Measurements from ENCODE around the gene IL21.
"Not testable (repeated sequence)": the region's sequence is repeated elsewhere in the genome, so short reads cannot be mapped to it uniquely, and the experiment has no call there.

The IL21 gene

DNA sequence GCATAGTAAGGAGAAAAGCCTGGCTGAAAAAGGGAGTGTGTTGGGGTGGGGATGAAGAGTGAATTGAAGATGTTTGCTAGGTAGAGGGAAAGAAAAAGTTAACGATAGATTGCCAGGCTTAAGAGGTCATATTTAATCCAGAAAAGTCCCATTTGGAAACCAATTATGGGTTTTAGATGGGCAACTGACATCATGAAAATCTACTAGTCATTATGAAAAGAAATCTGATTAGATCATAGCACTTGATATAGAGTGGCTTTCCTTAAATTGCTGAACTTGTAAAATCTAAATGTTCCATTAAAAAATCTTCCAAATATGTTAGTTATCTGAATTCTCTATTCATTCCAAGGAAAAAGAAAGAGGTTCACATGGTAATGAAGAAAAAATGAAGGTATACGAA lies 37.5 kb upstream of the IL21 start:
- TF ChIP-seq BACH2 (CRISPR knock-in tag; IDR thresholded peaks at IDR 0.05; ENCODE audit: borderline replicate concordance), result no peak
- no peak for TF ChIP-seq TOX (CRISPR knock-in tag; IDR thresholded peaks at IDR 0.05; ENCODE audit: borderline replicate concordance)
- no peak for TF ChIP-seq ZNF70 (CRISPR knock-in tag; IDR thresholded peaks at IDR 0.05)
- no peak for TF ChIP-seq ZNF8 (CRISPR knock-in tag; IDR thresholded peaks at IDR 0.05)
- TF ChIP-seq RARB (CRISPR knock-in tag; IDR thresholded peaks at IDR 0.05), result no peak
- no peak for TF ChIP-seq ISL1 (CRISPR knock-in tag; IDR thresholded peaks at IDR 0.05)
- TF ChIP-seq ZNF565 (CRISPR knock-in tag; conservative IDR thresholded peaks at IDR 0.05; ENCODE audit: low read depth), result no peak
- TF ChIP-seq ESRRG (CRISPR knock-in tag; IDR thresholded peaks at IDR 0.05), result no peak
- no peak for TF ChIP-seq ZFP3 (CRISPR knock-in tag; IDR thresholded peaks at IDR 0.05)
- no peak for TF ChIP-seq ARNTL (CRISPR knock-in tag; IDR thresholded peaks at IDR 0.05; ENCODE audit: borderline replicate concordance, low read depth)
- TF ChIP-seq, protein P1, sequence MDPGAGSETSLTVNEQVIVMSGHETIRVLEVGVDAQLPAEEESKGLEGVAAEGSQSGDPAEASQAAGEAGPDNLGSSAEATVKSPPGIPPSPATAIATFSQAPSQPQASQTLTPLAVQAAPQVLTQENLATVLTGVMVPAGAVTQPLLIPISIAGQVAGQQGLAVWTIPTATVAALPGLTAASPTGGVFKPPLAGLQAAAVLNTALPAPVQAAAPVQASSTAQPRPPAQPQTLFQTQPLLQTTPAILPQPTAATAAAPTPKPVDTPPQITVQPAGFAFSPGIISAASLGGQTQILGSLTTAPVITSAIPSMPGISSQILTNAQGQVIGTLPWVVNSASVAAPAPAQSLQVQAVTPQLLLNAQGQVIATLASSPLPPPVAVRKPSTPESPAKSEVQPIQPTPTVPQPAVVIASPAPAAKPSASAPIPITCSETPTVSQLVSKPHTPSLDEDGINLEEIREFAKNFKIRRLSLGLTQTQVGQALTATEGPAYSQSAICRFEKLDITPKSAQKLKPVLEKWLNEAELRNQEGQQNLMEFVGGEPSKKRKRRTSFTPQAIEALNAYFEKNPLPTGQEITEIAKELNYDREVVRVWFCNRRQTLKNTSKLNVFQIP (CRISPR knock-in tag; IDR thresholded peaks at IDR 0.05; ENCODE audit: borderline replicate concordance, low read depth), result no peak
- no peak for TF ChIP-seq CSRNP3 (CRISPR knock-in tag; IDR thresholded peaks at IDR 0.05)
- no peak for TF ChIP-seq OSR1 (CRISPR knock-in tag; IDR thresholded peaks at IDR 0.05)
- TF ChIP-seq ZC3H10 (CRISPR knock-in tag; IDR thresholded peaks at IDR 0.05), result no peak
- TF ChIP-seq, protein P2, sequence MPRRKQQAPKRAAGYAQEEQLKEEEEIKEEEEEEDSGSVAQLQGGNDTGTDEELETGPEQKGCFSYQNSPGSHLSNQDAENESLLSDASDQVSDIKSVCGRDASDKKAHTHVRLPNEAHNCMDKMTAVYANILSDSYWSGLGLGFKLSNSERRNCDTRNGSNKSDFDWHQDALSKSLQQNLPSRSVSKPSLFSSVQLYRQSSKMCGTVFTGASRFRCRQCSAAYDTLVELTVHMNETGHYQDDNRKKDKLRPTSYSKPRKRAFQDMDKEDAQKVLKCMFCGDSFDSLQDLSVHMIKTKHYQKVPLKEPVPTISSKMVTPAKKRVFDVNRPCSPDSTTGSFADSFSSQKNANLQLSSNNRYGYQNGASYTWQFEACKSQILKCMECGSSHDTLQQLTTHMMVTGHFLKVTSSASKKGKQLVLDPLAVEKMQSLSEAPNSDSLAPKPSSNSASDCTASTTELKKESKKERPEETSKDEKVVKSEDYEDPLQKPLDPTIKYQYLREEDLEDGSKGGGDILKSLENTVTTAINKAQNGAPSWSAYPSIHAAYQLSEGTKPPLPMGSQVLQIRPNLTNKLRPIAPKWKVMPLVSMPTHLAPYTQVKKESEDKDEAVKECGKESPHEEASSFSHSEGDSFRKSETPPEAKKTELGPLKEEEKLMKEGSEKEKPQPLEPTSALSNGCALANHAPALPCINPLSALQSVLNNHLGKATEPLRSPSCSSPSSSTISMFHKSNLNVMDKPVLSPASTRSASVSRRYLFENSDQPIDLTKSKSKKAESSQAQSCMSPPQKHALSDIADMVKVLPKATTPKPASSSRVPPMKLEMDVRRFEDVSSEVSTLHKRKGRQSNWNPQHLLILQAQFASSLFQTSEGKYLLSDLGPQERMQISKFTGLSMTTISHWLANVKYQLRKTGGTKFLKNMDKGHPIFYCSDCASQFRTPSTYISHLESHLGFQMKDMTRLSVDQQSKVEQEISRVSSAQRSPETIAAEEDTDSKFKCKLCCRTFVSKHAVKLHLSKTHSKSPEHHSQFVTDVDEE (CRISPR knock-in tag; IDR thresholded peaks at IDR 0.05), result no peak
- TF ChIP-seq CREB5 (CRISPR knock-in tag; IDR thresholded peaks at IDR 0.05; ENCODE audit: low read depth), result no peak
- TF ChIP-seq GLIS3 (CRISPR knock-in tag; IDR thresholded peaks at IDR 0.05), result no peak
- TF ChIP-seq SNAI2 (CRISPR knock-in tag; IDR thresholded peaks at IDR 0.05), result no peak
- ATAC-seq, result no peak

GRCh38 chr4:122657553-122657952 lies 36.7 kb upstream of the IL21 start:
- no peak for TF ChIP-seq CSDC2 (CRISPR knock-in tag; IDR thresholded peaks at IDR 0.05)
- TF ChIP-seq ZNF8 (CRISPR knock-in tag; IDR thresholded peaks at IDR 0.05), result no peak
- no peak for TF ChIP-seq SNAI2 (CRISPR knock-in tag; IDR thresholded peaks at IDR 0.05)
- TF ChIP-seq ZFP30 (CRISPR knock-in tag; IDR thresholded peaks at IDR 0.05), result no peak
- no peak for TF ChIP-seq ARNTL (CRISPR knock-in tag; IDR thresholded peaks at IDR 0.05; ENCODE audit: borderline replicate concordance, low read depth)
- no peak for TF ChIP-seq TOX (CRISPR knock-in tag; IDR thresholded peaks at IDR 0.05; ENCODE audit: borderline replicate concordance)
- no peak for TF ChIP-seq PPARA (CRISPR knock-in tag; IDR thresholded peaks at IDR 0.05; ENCODE audit: borderline replicate concordance)
- TF ChIP-seq TCF4 (CRISPR knock-in tag; IDR thresholded peaks at IDR 0.05; ENCODE audit: borderline replicate concordance), result no peak
- no peak for TF ChIP-seq BACH2 (CRISPR knock-in tag; IDR thresholded peaks at IDR 0.05; ENCODE audit: borderline replicate concordance)
- no peak for TF ChIP-seq OSR1 (CRISPR knock-in tag; IDR thresholded peaks at IDR 0.05)
- no peak for TF ChIP-seq ZC3H10 (CRISPR knock-in tag; IDR thresholded peaks at IDR 0.05)
- ATAC-seq, result no peak

DNA sequence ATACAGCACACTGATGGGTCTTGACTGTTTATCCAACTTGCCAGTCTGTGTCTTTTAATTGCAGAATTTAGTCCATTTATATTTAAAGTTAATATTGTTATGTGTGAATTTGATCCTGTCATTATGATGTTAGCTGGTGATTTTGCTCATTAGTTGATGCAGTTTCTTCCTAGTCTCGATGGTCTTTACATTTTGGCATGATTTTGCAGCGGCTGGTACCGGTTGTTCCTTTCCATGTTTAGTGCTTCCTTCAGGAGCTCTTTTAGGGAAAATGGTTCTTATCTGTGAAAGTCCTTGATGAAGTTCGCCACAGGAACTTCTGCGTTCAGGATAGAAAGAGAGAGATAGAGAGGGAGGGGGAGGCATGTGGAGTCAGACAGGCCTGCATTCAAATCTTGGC lies 35.7 kb upstream of the IL21 start:
- ATAC-seq, result not testable (repeated sequence)

- ATAC-seq, result peak; percentile 55; the same call in 1 of the 3 replicates
- no peak for TF ChIP-seq ZC3H10 (CRISPR knock-in tag; IDR thresholded peaks at IDR 0.05)
- TF ChIP-seq ISL1 (CRISPR knock-in tag; IDR thresholded peaks at IDR 0.05), result no peak
- TF ChIP-seq CSRNP3 (CRISPR knock-in tag; IDR thresholded peaks at IDR 0.05), result no peak
- TF ChIP-seq ZFP30 (CRISPR knock-in tag; IDR thresholded peaks at IDR 0.05), result no peak
- TF ChIP-seq TCF4 (CRISPR knock-in tag; IDR thresholded peaks at IDR 0.05; ENCODE audit: borderline replicate concordance), result no peak
- no peak for TF ChIP-seq CREB5 (CRISPR knock-in tag; IDR thresholded peaks at IDR 0.05; ENCODE audit: low read depth)
- TF ChIP-seq TOX (CRISPR knock-in tag; IDR thresholded peaks at IDR 0.05; ENCODE audit: borderline replicate concordance), result no peak
- TF ChIP-seq PPARA (CRISPR knock-in tag; IDR thresholded peaks at IDR 0.05; ENCODE audit: borderline replicate concordance), result no peak
- no peak for TF ChIP-seq ZFP3 (CRISPR knock-in tag; IDR thresholded peaks at IDR 0.05)
- no peak for TF ChIP-seq SNAI2 (CRISPR knock-in tag; IDR thresholded peaks at IDR 0.05)
- no peak for TF ChIP-seq BACH2 (CRISPR knock-in tag; IDR thresholded peaks at IDR 0.05; ENCODE audit: borderline replicate concordance)
- no peak for TF ChIP-seq ZNF8 (CRISPR knock-in tag; IDR thresholded peaks at IDR 0.05)
- no peak for TF ChIP-seq ZNF70 (CRISPR knock-in tag; IDR thresholded peaks at IDR 0.05)
- no peak for TF ChIP-seq GLIS3 (CRISPR knock-in tag; IDR thresholded peaks at IDR 0.05)
- TF ChIP-seq ESRRG (CRISPR knock-in tag; IDR thresholded peaks at IDR 0.05), result no peak
- TF ChIP-seq, protein P3, sequence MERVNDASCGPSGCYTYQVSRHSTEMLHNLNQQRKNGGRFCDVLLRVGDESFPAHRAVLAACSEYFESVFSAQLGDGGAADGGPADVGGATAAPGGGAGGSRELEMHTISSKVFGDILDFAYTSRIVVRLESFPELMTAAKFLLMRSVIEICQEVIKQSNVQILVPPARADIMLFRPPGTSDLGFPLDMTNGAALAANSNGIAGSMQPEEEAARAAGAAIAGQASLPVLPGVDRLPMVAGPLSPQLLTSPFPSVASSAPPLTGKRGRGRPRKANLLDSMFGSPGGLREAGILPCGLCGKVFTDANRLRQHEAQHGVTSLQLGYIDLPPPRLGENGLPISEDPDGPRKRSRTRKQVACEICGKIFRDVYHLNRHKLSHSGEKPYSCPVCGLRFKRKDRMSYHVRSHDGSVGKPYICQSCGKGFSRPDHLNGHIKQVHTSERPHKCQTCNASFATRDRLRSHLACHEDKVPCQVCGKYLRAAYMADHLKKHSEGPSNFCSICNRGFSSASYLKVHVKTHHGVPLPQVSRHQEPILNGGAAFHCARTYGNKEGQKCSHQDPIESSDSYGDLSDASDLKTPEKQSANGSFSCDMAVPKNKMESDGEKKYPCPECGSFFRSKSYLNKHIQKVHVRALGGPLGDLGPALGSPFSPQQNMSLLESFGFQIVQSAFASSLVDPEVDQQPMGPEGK (CRISPR knock-in tag; IDR thresholded peaks at IDR 0.05; ENCODE audit: borderline replicate concordance), result no peak
These were observed 31.5 kb upstream of the IL21 start for GRCh38 chr4:122652379-122652778.
